GM23338 (cell line): ENCODE measurements around the gene ACOD1.

ENCODE experiments used
- CREB1 ChIP-seq: fragments of 250-450 bp; sonication (Bioruptor Pico); IDR thresholded peaks from 2 replicates; pipeline ENCODE4 v1.5.0; 2020; ENCODE audit warnings: low read depth, mild to moderate bottlenecking, moderate library complexity
- EZH2 ChIP-seq: fragments of 200-600 bp; sonication (generic); IDR thresholded peaks from one replicate; pipeline ENCODE4 v1.8.0; 2017; ENCODE audit warnings: antibody characterized with exemption, mild to moderate bottlenecking, low read depth; ENCODE audit not compliant: unreplicated experiment
- EZH2phosphoT487 ChIP-seq: fragments of 200-600 bp; sonication (generic); IDR thresholded peaks from one replicate; pipeline ENCODE4 v1.8.1; 2018; ENCODE audit warnings: antibody characterized with exemption; ENCODE audit not compliant: unreplicated experiment
- POLR2AphosphoS5 ChIP-seq: IDR thresholded peaks from 2 replicates; pipeline ENCODE4 v1.6.1; 2016; ENCODE audit warnings: antibody characterized with exemption, low read depth
- TF ChIP-seq, protein P1 (sequence below): IDR thresholded peaks from one replicate; pipeline ENCODE4 v1.6.1; 2018; ENCODE audit warnings: antibody characterized with exemption; ENCODE audit not compliant: unreplicated experiment
- TF ChIP-seq, protein P2 (sequence below), 2 experiments: fragments of 200-600 bp in 1 of 2; sonication (generic) in 1 of 2; conservative IDR thresholded peaks; 2 replicates each; pipeline versions ENCODE4 v1.5.1 to v1.6.1; 2016 to 2017; ENCODE audit warnings: antibody characterized with exemption in 2 of 2, low read depth in 2 of 2, mild to moderate bottlenecking in 2 of 2, moderate library complexity in 1 of 2

DNA sequence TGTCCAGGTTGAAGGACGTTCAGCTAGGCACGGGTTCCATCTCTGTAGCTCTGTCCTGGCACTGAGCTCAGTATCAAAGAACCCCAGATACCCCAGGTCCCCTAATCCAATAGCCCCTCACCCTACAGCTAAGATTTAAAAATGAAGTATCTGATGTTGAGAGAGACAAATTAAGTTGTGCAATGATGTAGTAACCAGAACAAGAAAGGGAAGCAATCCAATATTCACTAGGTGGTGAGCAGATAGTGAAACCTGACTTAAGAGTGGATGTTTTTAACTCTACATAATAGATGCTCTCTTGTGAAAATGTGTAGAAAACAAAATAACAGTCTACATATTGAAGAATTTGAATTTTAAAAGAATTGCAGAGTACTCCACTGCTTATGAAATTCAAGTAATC is 1.8 kb downstream of the ACOD1 start:
- TF ChIP-seq, protein P1, sequence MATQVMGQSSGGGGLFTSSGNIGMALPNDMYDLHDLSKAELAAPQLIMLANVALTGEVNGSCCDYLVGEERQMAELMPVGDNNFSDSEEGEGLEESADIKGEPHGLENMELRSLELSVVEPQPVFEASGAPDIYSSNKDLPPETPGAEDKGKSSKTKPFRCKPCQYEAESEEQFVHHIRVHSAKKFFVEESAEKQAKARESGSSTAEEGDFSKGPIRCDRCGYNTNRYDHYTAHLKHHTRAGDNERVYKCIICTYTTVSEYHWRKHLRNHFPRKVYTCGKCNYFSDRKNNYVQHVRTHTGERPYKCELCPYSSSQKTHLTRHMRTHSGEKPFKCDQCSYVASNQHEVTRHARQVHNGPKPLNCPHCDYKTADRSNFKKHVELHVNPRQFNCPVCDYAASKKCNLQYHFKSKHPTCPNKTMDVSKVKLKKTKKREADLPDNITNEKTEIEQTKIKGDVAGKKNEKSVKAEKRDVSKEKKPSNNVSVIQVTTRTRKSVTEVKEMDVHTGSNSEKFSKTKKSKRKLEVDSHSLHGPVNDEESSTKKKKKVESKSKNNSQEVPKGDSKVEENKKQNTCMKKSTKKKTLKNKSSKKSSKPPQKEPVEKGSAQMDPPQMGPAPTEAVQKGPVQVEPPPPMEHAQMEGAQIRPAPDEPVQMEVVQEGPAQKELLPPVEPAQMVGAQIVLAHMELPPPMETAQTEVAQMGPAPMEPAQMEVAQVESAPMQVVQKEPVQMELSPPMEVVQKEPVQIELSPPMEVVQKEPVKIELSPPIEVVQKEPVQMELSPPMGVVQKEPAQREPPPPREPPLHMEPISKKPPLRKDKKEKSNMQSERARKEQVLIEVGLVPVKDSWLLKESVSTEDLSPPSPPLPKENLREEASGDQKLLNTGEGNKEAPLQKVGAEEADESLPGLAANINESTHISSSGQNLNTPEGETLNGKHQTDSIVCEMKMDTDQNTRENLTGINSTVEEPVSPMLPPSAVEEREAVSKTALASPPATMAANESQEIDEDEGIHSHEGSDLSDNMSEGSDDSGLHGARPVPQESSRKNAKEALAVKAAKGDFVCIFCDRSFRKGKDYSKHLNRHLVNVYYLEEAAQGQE, result no peak
- TF ChIP-seq, protein P2, sequence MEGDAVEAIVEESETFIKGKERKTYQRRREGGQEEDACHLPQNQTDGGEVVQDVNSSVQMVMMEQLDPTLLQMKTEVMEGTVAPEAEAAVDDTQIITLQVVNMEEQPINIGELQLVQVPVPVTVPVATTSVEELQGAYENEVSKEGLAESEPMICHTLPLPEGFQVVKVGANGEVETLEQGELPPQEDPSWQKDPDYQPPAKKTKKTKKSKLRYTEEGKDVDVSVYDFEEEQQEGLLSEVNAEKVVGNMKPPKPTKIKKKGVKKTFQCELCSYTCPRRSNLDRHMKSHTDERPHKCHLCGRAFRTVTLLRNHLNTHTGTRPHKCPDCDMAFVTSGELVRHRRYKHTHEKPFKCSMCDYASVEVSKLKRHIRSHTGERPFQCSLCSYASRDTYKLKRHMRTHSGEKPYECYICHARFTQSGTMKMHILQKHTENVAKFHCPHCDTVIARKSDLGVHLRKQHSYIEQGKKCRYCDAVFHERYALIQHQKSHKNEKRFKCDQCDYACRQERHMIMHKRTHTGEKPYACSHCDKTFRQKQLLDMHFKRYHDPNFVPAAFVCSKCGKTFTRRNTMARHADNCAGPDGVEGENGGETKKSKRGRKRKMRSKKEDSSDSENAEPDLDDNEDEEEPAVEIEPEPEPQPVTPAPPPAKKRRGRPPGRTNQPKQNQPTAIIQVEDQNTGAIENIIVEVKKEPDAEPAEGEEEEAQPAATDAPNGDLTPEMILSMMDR (conservative IDR thresholded peaks at IDR 0.05; ENCODE audit: low read depth in 2 of 2), result no peak
- TF ChIP-seq POLR2AphosphoS5 (no peak), EZH2phosphoT487 (no peak), EZH2 (no peak), CREB1 (CRISPR knock-in tag) (no peak)
